ENCODE data around the gene STMN3.

STMN3 gene

GRCh38 chr20:63664143-63664851 is 11.1 kb upstream of the STMN3 start:
- Histone ChIP-seq H3K36me3 (ENCODE audit: low read length) (no peaks in the 10 kb centered on the region), H3K27ac (ENCODE audit: low read depth, low read length) (no peak overlapping the region), H3K27me3 (ENCODE audit: low read length) (no peaks in the 10 kb centered on the region), H3K9me2 (replicated peaks; ENCODE audit: insufficient read depth, low read length) (no peaks in the 10 kb centered on the region), H3K4me2 (ENCODE audit: low read depth, low read length, poor library complexity, severe bottlenecking) (no peak overlapping the region), H3K9me3 (ENCODE audit: insufficient read depth, low read length) (no peaks in the 10 kb centered on the region), H3K9ac (ENCODE audit: low read length) (no peak overlapping the region), H3K4me3 (ENCODE audit: insufficient read depth, low read length, poor library complexity, severe bottlenecking) (no peak overlapping the region), H2AFZ (ENCODE audit: low read depth, low read length, severe bottlenecking) (no peak overlapping the region), H4K20me1 (ENCODE audit: low read depth, low read length) (no peaks in the 10 kb centered on the region), H3K79me2 (ENCODE audit: insufficient read depth, low read length) (peaks cover 6% of the 10 kb centered on the region), H3F3A (ENCODE audit: insufficient read depth) (no peaks in the 10 kb centered on the region)
- TF ChIP-seq CTCF (IDR thresholded peaks at IDR 0.05; ENCODE audit: insufficient read depth, low read length, poor library complexity, severe bottlenecking) (no peak), EZH2phosphoT487 (conservative IDR thresholded peaks at IDR 0.05; ENCODE audit: low read length) (no peak)

GRCh38 chr20:63663332-63664066 is 10.3 kb upstream of the STMN3 start:
- TF ChIP-seq CTCF (IDR thresholded peaks at IDR 0.05; ENCODE audit: insufficient read depth, low read length, poor library complexity, severe bottlenecking) (no peak), EZH2phosphoT487 (conservative IDR thresholded peaks at IDR 0.05; ENCODE audit: low read length) (no peak)
- Histone ChIP-seq H3K79me2 (ENCODE audit: insufficient read depth, low read length) (peaks cover 13% of the 10 kb centered on the region), H3K9me3 (ENCODE audit: insufficient read depth, low read length) (no peaks in the 10 kb centered on the region), H3K27ac (ENCODE audit: low read depth, low read length) (no peak overlapping the region), H3K9ac (ENCODE audit: low read length) (no peak overlapping the region), H3K9me2 (replicated peaks; ENCODE audit: insufficient read depth, low read length) (no peaks in the 10 kb centered on the region), H3K4me3 (ENCODE audit: insufficient read depth, low read length, poor library complexity, severe bottlenecking) (no peak overlapping the region), H3K27me3 (ENCODE audit: low read length) (no peaks in the 10 kb centered on the region), H3K4me2 (ENCODE audit: low read depth, low read length, poor library complexity, severe bottlenecking) (no peak overlapping the region), H4K20me1 (ENCODE audit: low read depth, low read length) (no peaks in the 10 kb centered on the region), H3K36me3 (ENCODE audit: low read length) (no peaks in the 10 kb centered on the region), H3F3A (ENCODE audit: insufficient read depth) (no peaks in the 10 kb centered on the region), H2AFZ (ENCODE audit: low read depth, low read length, severe bottlenecking) (no peak overlapping the region)

GRCh38 chr20:63662813-63663189 is 9.6 kb upstream of the STMN3 start:
- TF ChIP-seq CTCF (IDR thresholded peaks at IDR 0.05; ENCODE audit: insufficient read depth, low read length, poor library complexity, severe bottlenecking) (no peak), EZH2phosphoT487 (conservative IDR thresholded peaks at IDR 0.05; ENCODE audit: low read length) (no peak)
- Histone ChIP-seq H3K27me3 (ENCODE audit: low read length) (no peaks in the 10 kb centered on the region), H3K36me3 (ENCODE audit: low read length) (no peaks in the 10 kb centered on the region), H2AFZ (ENCODE audit: low read depth, low read length, severe bottlenecking) (no peak overlapping the region), H4K20me1 (ENCODE audit: low read depth, low read length) (no peaks in the 10 kb centered on the region), H3K27ac (ENCODE audit: low read depth, low read length) (no peak overlapping the region), H3K4me2 (ENCODE audit: low read depth, low read length, poor library complexity, severe bottlenecking) (no peak overlapping the region), H3F3A (ENCODE audit: insufficient read depth) (no peaks in the 10 kb centered on the region), H3K9ac (ENCODE audit: low read length) (no peak overlapping the region), H3K4me3 (ENCODE audit: insufficient read depth, low read length, poor library complexity, severe bottlenecking) (no peak overlapping the region), H3K9me3 (ENCODE audit: insufficient read depth, low read length) (no peaks in the 10 kb centered on the region), H3K9me2 (replicated peaks; ENCODE audit: insufficient read depth, low read length) (no peaks in the 10 kb centered on the region), H3K79me2 (ENCODE audit: insufficient read depth, low read length) (peaks cover 13% of the 10 kb centered on the region)
